GM21723 (cell line): ENCODE data around the gene RFC2.
"Not testable (repeated sequence)": the region's sequence is repeated elsewhere in the genome, so short reads cannot be mapped to it uniquely, and the experiment has no call there.

Experiments used
- ATAC-seq: cut with Tn5 transposase; IDR thresholded peaks from one replicate; pipeline ENCODE4 v1.9.1; 2021; ENCODE audit warnings: mild to moderate bottlenecking, moderate library complexity; ENCODE audit not compliant: unreplicated experiment

RFC2 gene

GRCh38 chr7:74252893-74253292 lies 1.3 kb downstream of the RFC2 start:
- ATAC-seq: no peak

DNA sequence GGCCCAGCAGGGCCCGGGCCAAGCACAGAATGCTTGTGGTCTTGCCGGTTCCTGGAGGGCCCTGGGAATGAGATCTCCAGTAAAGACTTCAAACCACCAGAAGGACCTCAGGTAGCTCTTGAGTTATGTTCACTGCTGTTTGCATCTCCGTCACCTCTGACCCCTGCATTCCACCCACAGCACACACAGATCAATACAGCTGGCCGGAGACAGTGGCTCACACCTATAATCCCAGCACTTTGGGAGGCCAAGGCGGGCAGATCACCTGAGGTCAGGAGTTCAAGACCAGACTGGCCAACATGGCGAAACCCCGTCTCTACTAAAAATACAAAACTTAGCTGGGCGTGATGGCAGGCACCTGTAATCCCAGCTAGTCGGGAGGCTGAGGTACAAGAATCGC lies 5.1 kb downstream of the RFC2 start:
- not testable (repeated sequence) for ATAC-seq

- no peak for ATAC-seq
These were observed 6.0 kb downstream of the RFC2 start for GRCh38 chr7:74248156-74248555.

DNA sequence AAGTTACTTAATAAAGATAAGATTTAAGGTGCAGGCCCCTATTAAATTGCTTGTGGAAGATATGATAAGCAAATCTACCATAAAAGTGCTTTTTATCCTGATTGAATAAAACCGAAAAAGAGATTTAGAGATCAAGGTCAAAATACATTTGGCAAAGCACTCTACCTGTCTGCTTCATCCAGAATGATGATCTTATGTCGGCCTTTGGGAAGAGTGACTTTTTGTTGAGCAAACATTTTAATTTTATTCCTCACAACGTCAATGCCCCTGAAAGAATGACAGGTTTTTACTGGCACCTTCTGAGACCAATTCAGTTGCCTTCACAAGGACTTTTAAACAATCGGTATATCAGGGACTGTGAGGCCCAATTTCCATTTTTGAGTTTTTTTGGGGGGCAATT lies 7.7 kb downstream of the RFC2 start:
- no peak for ATAC-seq

GRCh38 chr7:74242122-74242443 lies 12.1 kb downstream of the RFC2 start:
- ATAC-seq: peak; percentile 8

DNA sequence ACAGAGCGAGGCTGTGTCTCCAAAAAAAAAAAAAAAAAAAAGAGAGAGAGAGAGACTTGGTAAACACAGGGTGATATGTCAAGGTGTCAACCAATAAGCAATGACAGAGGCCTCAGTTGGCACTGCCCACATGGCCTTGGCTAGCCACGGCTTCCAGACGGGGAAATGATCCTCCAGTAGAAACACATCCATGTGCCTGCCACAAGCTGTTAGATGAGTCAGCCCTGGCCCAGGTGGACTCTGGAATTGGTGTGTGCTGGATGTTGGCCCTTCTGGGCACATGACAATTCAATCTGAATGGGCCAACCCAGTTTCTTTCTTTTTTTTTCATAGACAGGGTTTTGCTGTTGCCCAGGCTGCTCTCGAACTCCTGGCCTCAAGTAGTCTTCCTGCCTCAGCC lies 13.7 kb downstream of the RFC2 start:
- ATAC-seq: no peak

DNA sequence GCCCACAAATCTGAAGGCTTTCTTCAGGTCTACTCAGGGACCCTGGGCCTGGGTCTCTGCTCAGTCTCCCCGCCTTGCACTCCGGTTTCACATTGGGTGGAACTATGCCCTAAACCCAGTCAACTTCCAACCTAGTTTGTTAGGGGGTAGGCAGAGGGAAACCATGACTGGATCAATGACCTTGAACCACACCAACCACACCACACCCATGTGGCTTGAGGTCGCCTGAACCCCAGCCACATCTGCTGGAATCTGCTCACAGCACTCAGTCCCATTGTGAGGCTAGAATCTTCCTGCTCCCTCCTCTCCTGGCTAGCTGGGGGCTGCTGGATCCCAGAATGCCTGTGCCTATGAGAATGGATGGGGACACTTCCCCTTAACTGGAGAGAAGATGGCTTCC lies 17.9 kb downstream of the RFC2 start:
- no peak for ATAC-seq

DNA sequence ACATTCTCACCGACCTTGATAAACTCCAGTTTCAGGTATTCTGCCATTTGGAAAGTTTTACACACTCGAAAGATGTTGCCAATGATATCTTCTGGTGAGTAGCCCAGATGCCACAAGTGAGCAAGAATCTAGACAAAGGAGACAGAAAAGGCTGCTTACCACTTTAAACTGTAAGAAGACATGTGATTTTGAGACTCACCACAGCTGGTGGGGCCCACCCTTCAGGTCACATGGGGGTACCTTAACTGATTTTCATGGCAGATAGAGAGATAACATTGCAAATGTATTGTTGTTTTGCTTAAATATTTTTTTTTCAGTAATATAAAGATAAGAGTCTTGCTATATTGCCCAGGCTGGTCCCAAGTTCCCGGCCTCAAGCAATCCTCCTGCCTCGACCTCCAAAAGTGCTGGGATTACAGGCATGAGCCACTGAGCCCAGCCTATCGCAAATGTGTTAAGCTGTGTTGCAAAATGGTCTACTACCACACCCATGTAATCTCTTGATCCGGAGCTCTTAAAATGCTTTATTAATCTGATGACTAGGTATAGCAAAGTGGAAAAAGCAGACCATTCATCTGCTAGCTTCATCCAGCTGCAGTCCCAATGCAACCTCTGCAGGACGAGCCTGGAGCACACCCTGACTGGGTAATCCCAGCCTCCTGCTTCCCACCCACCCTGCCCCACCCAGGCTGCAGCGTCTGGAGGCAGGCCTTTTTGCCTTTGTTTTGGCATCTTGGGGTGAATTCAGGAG lies 18.5 kb downstream of the RFC2 start:
- ATAC-seq: no peak

DNA sequence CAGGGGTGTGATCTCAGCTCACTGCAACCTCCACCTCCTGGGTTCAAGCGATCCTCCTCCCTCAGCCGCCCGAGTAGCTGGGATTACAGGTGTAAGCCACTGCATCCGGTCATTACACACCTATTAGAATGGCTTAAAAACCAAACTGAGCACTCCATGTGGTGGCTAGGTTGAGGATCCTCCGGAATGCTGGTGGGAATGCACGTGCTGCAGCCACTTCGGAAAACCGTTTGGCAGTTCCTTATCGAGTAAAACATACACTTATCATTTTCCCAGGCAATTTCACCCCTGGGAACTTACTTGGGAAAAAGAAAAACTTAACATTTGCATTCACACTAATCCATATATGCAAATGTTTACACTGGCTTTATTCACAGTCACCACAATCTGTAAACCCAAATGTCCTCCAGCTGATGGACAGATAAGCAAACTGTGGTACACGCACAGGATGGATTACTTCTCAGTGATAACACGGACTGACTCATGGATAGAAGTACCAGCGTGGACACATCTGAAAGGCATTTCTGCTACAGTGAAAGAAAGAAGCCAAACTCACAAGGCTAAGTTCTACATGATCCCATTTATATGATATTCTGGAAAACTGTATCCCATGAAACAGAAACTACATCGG lies 20.4 kb downstream of the RFC2 start:
- no peak for ATAC-seq

- ATAC-seq: peak; percentile 60
These were observed 23.0 kb downstream of the RFC2 start for GRCh38 chr7:74231232-74231590.

DNA sequence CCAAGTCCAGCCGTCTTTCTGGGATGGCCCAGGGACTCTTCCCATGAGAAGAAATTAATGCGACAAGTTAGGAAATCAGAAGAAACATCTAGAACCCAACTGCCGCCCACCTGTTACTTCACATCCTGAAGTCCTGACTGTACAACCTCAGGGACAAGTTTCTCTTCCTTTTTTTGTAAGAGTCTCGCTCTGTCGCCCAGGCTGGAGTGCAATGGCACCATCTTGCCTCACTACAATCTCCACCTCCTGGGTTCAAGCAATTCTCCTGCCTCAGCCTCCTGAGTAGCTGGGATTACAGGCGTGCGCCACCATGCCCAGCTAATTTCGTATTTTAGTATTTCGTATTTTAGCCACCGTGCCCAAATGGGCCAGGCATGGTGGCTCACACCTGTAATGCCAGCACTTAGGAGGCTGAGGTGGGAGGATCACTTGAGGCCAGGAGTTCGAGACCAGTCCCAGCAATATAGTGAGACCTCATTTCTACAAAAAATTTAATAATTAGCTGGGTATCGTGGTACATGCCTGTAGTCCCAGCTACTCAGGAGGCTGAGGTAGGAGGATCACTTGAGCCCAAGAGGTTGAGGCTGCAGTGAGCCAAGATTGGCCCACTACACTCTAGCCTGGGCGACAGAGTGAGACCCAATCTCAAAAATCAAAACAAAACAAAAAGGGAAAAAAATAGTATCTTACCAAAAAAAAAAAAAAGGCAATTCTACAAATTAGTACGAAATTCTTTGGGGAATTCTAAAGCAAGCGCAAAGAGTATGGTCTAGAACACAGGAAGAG lies 23.6 kb downstream of the RFC2 start:
- ATAC-seq: peak; percentile 17

GRCh38 chr7:74228951-74229900 lies 25.0 kb downstream of the RFC2 start:
- no peak for ATAC-seq

- no peak for ATAC-seq
These were observed 27.6 kb downstream of the RFC2 start for GRCh38 chr7:74226633-74227032.

GRCh38 chr7:74225400-74225799 lies 28.8 kb downstream of the RFC2 start:
- ATAC-seq: no peak

DNA sequence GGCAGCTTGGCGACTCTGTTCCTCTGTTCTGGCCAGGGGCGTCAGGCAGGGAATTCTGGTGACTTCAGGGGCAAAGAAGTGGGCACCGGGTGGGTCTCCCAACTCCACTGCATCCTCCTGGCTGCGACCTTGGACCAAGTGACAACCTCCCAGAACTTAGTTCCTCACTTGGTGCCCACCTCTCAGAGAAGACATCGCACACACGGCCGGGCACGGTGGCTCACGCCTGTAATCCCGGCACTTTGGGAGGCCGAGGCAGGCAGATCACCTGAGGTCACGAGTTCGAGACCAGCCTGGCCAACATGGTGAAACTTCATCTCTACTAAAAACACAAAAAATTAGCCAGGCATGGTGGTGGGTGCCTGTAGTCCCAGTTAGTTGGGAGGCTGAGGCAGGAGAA lies 29.3 kb downstream of the RFC2 start:
- not testable (repeated sequence) for ATAC-seq

DNA sequence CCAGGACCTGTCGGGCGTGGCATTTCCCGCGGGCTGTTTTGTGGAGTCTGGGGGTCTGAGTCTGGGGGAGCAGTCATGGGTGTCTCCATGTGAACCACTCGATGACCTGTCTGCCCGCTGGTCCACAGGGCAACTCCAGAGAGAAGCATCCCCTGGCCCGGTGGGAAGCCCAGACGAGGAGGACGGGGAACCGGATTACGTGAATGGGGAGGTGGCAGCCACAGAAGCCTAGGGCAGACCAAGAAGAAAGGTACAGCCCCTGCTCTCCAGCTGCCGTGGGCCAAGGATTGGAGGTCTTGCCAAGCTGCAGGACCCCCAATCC lies 29.7 kb downstream of the RFC2 start:
- no peak for ATAC-seq

DNA sequence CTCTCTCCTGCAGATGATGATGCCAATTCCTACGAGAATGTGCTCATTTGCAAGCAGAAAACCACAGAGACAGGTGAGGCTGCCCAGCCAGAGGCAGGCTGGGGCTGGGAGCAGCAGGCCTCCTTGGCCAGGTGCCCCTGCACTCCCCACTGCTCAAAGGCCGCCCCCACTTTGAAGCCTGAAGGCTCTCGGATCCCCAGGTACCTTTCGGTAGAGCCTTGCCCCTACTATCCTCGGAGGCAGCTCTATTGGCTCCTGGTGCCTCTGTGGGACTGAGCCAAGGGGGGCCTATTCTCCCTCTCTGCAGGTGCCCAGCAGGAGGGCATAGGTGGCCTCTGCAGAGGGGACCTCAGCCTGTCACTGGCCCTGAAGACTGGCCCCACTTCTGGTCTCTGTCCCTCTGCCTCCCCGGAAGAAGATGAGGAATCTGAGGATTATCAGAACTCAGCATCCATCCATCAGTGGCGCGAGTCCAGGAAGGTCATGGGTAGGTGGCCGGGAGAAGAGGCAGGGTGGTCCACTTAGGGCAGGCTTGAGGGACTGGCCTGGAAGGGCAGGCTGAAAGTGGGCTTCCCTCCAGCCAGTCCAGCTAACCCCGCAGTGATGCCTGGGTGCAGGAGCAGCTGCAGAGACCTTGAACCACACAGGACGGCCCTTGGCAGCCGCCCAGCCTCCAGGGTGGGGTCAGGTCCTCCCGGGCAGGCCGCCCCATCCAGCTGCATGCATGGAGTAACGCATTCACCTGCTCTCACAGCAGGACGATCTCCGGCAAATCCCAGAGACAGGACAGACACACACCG lies 30.3 kb downstream of the RFC2 start:
- ATAC-seq: no peak

DNA sequence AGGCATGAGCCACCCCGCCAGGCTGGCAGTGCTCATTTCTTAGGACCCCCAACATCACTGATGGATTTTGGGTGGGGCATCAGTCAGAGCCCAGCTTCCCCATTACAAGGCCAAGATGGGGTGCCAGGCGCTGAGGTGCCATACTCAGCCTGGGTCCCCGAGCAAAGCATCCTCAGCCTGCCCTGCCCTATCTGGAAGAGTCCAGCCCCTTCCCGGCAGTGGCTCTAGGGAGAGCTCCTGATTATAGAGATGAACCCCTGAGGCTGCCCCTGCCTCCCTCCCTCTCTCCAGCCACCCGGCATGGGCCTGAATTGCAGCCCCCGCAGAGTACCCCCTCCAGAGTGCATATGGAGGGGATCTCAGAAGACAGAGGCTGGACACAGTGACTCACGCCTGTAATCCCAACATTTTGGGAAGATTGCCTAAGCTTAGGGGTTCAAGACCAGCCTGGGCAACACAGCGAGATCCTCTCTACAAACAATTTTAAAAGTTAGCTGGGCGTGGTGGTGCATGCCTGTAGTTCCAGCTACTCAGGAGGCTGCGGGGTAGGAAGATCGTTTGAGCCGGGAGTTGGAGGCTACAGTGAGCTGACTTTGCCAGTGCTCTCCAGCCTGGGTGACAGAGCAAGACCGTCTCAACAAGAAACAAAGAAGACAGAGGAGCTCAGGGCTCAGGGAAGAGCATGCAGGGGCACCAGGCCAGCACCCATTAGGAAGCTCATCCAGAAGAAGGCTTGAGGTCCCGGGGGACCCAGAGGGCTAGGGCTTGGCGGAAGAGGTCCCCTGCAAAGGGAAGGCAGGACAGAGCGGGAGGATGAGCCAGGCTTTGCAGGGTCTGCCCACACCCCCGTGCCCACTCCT lies 31.1 kb downstream of the RFC2 start:
- ATAC-seq: no peak

GRCh38 chr7:74221713-74222112 lies 32.5 kb downstream of the RFC2 start:
- no peak for ATAC-seq
